Measurements from ENCODE around the gene PGAP1.

The PGAP1 gene

GRCh38 chr2:196899976-196900375 is 26.5 kb downstream of the PGAP1 start:
- no peak for DNase-seq (ENCODE audit: low read depth, low spot score)
- Histone ChIP-seq H3K9ac (ENCODE audit: insufficient read length, low read depth) (no peak overlapping the region), H3K36me3 (ENCODE audit: insufficient read depth, insufficient read length, low read length) (peaks cover 46% of the 10 kb centered on the region), H3K27me3 (ENCODE audit: insufficient read depth, insufficient read length) (no peaks in the 10 kb centered on the region), H3K9me3 (ENCODE audit: insufficient read depth, low read length) (peaks cover 6% of the 10 kb centered on the region; the same call in 1 of the 2 replicates), H3K4me1 (ENCODE audit: insufficient read depth, insufficient read length) (no peaks in the 10 kb centered on the region), H3K4me3 (ENCODE audit: insufficient read length, low read depth) (no peak overlapping the region)
- TF ChIP-seq YY1 (IDR thresholded peaks at IDR 0.05; ENCODE audit: insufficient read depth, insufficient read length) = no peak
- no peak for TF ChIP-seq ZNF274 (IDR thresholded peaks at IDR 0.05; ENCODE audit: low read depth, low read length)
- no peak for TF ChIP-seq SUZ12 (IDR thresholded peaks at IDR 0.05; ENCODE audit: extremely low read depth, insufficient read depth, insufficient read length)

GRCh38 chr2:196891136-196891535 is 35.4 kb downstream of the PGAP1 start:
- no peak for TF ChIP-seq SUZ12 (IDR thresholded peaks at IDR 0.05; ENCODE audit: extremely low read depth, insufficient read depth, insufficient read length)
- no peak for TF ChIP-seq YY1 (IDR thresholded peaks at IDR 0.05; ENCODE audit: insufficient read depth, insufficient read length)
- no peak for TF ChIP-seq ZNF274 (IDR thresholded peaks at IDR 0.05; ENCODE audit: low read depth, low read length)

GRCh38 chr2:196887431-196887830 is 39.1 kb downstream of the PGAP1 start:
- Histone ChIP-seq H3K4me1 (ENCODE audit: insufficient read depth, insufficient read length) (no peaks in the 10 kb centered on the region), H3K36me3 (ENCODE audit: insufficient read depth, insufficient read length, low read length) (peaks cover 37% of the 10 kb centered on the region), H3K9ac (ENCODE audit: insufficient read length, low read depth) (no peak overlapping the region), H3K27me3 (ENCODE audit: insufficient read depth, insufficient read length) (no peaks in the 10 kb centered on the region), H3K9me3 (ENCODE audit: insufficient read depth, low read length) (no peaks in the 10 kb centered on the region), H3K4me3 (ENCODE audit: insufficient read length, low read depth) (no peak overlapping the region)
- TF ChIP-seq ZNF274 (IDR thresholded peaks at IDR 0.05; ENCODE audit: low read depth, low read length) = no peak
- TF ChIP-seq SUZ12 (IDR thresholded peaks at IDR 0.05; ENCODE audit: extremely low read depth, insufficient read depth, insufficient read length) = no peak
- TF ChIP-seq YY1 (IDR thresholded peaks at IDR 0.05; ENCODE audit: insufficient read depth, insufficient read length) = no peak
- no peak for DNase-seq (ENCODE audit: low read depth, low spot score)

More at GRCh38 chr2:196891136-196891535, 35.4 kb downstream of the PGAP1 start:
- Histone ChIP-seq H3K36me3 (ENCODE audit: insufficient read depth, insufficient read length, low read length) (peaks cover 39% of the 10 kb centered on the region), H3K4me3 (ENCODE audit: insufficient read length, low read depth) (no peak overlapping the region), H3K9ac (ENCODE audit: insufficient read length, low read depth) (no peak overlapping the region), H3K4me1 (ENCODE audit: insufficient read depth, insufficient read length) (no peaks in the 10 kb centered on the region), H3K27me3 (ENCODE audit: insufficient read depth, insufficient read length) (no peaks in the 10 kb centered on the region), H3K9me3 (ENCODE audit: insufficient read depth, low read length) (no peaks in the 10 kb centered on the region)
- DNase-seq (ENCODE audit: low read depth, low spot score) = no peak

GRCh38 chr2:196884368-196884767 is 42.1 kb downstream of the PGAP1 start:
- no peak overlapping the region for H3K4me3 ChIP-seq (ENCODE audit: insufficient read length, low read depth)
- no peak overlapping the region for H3K9ac ChIP-seq (ENCODE audit: insufficient read length, low read depth)
- no peaks in the 10 kb centered on the region for H3K4me1 ChIP-seq (ENCODE audit: insufficient read depth, insufficient read length)
- no peaks in the 10 kb centered on the region for H3K27me3 ChIP-seq (ENCODE audit: insufficient read depth, insufficient read length)
- DNase-seq (ENCODE audit: low read depth, low spot score) = no peak
- H3K9me3 ChIP-seq (ENCODE audit: insufficient read depth, low read length) = no peaks in the 10 kb centered on the region
- TF ChIP-seq SUZ12 (IDR thresholded peaks at IDR 0.05; ENCODE audit: extremely low read depth, insufficient read depth, insufficient read length) = no peak
- TF ChIP-seq ZNF274 (IDR thresholded peaks at IDR 0.05; ENCODE audit: low read depth, low read length) = no peak
- TF ChIP-seq YY1 (IDR thresholded peaks at IDR 0.05; ENCODE audit: insufficient read depth, insufficient read length) = no peak
- H3K36me3 ChIP-seq (ENCODE audit: insufficient read depth, insufficient read length, low read length) = peaks cover 42% of the 10 kb centered on the region

- H3K36me3 ChIP-seq (ENCODE audit: insufficient read depth, insufficient read length, low read length) = peaks cover 34% of the 10 kb centered on the region
- no peaks in the 10 kb centered on the region for H3K4me1 ChIP-seq (ENCODE audit: insufficient read depth, insufficient read length)
- no peak overlapping the region for H3K9ac ChIP-seq (ENCODE audit: insufficient read length, low read depth)
- no peaks in the 10 kb centered on the region for H3K9me3 ChIP-seq (ENCODE audit: insufficient read depth, low read length)
- H3K27me3 ChIP-seq (ENCODE audit: insufficient read depth, insufficient read length) = no peaks in the 10 kb centered on the region
- no peak for DNase-seq (ENCODE audit: low read depth, low spot score)
- TF ChIP-seq YY1 (IDR thresholded peaks at IDR 0.05; ENCODE audit: insufficient read depth, insufficient read length) = no peak
- TF ChIP-seq ZNF274 (IDR thresholded peaks at IDR 0.05; ENCODE audit: low read depth, low read length) = no peak
- TF ChIP-seq SUZ12 (IDR thresholded peaks at IDR 0.05; ENCODE audit: extremely low read depth, insufficient read depth, insufficient read length) = no peak
- H3K4me3 ChIP-seq (ENCODE audit: insufficient read length, low read depth) = no peak overlapping the region
Observed at GRCh38 chr2:196876364-196876763, 50.1 kb downstream of the PGAP1 start.

GRCh38 chr2:196875414-196875813 is 51.1 kb downstream of the PGAP1 start:
- Histone ChIP-seq H3K36me3 (ENCODE audit: insufficient read depth, insufficient read length, low read length) (peaks cover 29% of the 10 kb centered on the region), H3K4me1 (ENCODE audit: insufficient read depth, insufficient read length) (no peaks in the 10 kb centered on the region)
- TF ChIP-seq SUZ12 (IDR thresholded peaks at IDR 0.05; ENCODE audit: extremely low read depth, insufficient read depth, insufficient read length) = no peak
- TF ChIP-seq ZNF274 (IDR thresholded peaks at IDR 0.05; ENCODE audit: low read depth, low read length) = no peak
- no peak for TF ChIP-seq YY1 (IDR thresholded peaks at IDR 0.05; ENCODE audit: insufficient read depth, insufficient read length)

GRCh38 chr2:196873511-196873910 is 53.0 kb downstream of the PGAP1 start:
- no peaks in the 10 kb centered on the region for H3K9me3 ChIP-seq (ENCODE audit: insufficient read depth, low read length)
- no peaks in the 10 kb centered on the region for H3K4me1 ChIP-seq (ENCODE audit: insufficient read depth, insufficient read length)
- H3K4me3 ChIP-seq (ENCODE audit: insufficient read length, low read depth) = no peak overlapping the region
- H3K9ac ChIP-seq (ENCODE audit: insufficient read length, low read depth) = no peak overlapping the region
- no peak for DNase-seq (ENCODE audit: low read depth, low spot score)
- no peaks in the 10 kb centered on the region for H3K27me3 ChIP-seq (ENCODE audit: insufficient read depth, insufficient read length)
- TF ChIP-seq YY1 (IDR thresholded peaks at IDR 0.05; ENCODE audit: insufficient read depth, insufficient read length) = no peak
- TF ChIP-seq ZNF274 (IDR thresholded peaks at IDR 0.05; ENCODE audit: low read depth, low read length) = no peak
- TF ChIP-seq SUZ12 (IDR thresholded peaks at IDR 0.05; ENCODE audit: extremely low read depth, insufficient read depth, insufficient read length) = no peak
- H3K36me3 ChIP-seq (ENCODE audit: insufficient read depth, insufficient read length, low read length) = peaks cover 21% of the 10 kb centered on the region

More at GRCh38 chr2:196875414-196875813, 51.1 kb downstream of the PGAP1 start:
- DNase-seq (ENCODE audit: low read depth, low spot score) = no peak
- no peaks in the 10 kb centered on the region for H3K9me3 ChIP-seq (ENCODE audit: insufficient read depth, low read length)
- H3K4me3 ChIP-seq (ENCODE audit: insufficient read length, low read depth) = no peak overlapping the region
- H3K9ac ChIP-seq (ENCODE audit: insufficient read length, low read depth) = no peak overlapping the region
- no peaks in the 10 kb centered on the region for H3K27me3 ChIP-seq (ENCODE audit: insufficient read depth, insufficient read length)
